HepG2 (cell line): ENCODE results near the gene GPX7. TPM values are rescaled to one million over a fixed set of nuclear protein-coding genes. Genes with fewer than 3 reads are reported as not detected.

Source experiments
- AHDC1 ChIP-seq: sonication (generic); formaldehyde crosslinking; IDR thresholded peaks from 2 replicates; pipeline ENCODE4 v1.5.1; 2020; ENCODE audit warnings: mild to moderate bottlenecking, missing genetic modification reagents, borderline replicate concordance
- BRCA1 ChIP-seq: sonication (generic); formaldehyde crosslinking; IDR thresholded peaks from 2 replicates; pipeline ENCODE4 v1.4.0; 2020; ENCODE audit warnings: missing genetic modification reagents
- CTCF ChIP-seq: sonication (generic); formaldehyde crosslinking; IDR thresholded peaks from 2 replicates; pipeline ENCODE4 v1.5.0; 2020; ENCODE audit warnings: mild to moderate bottlenecking, missing genetic modification reagents, moderate library complexity
- GPBP1L1 ChIP-seq: sonication (generic); formaldehyde crosslinking; IDR thresholded peaks from 2 replicates; pipeline ENCODE4 v1.5.0; 2020; ENCODE audit warnings: mild to moderate bottlenecking, missing genetic modification reagents
- HDAC1 ChIP-seq: sonication (generic); formaldehyde crosslinking; IDR thresholded peaks from 2 replicates; pipeline ENCODE4 v1.5.1; 2020; ENCODE audit warnings: mild to moderate bottlenecking, missing genetic modification reagents
- HMG20B ChIP-seq: conservative IDR thresholded peaks from 2 replicates; pipeline ENCODE4 v1.6.1; 2016; ENCODE audit warnings: missing genetic modification reagents, missing compliant biosample characterization
- KDM3A ChIP-seq: IDR thresholded peaks from 2 replicates; pipeline ENCODE4 v1.6.1; 2018; ENCODE audit warnings: low read depth, missing compliant biosample characterization
- MTERF4 ChIP-seq: sonication (generic); formaldehyde crosslinking; IDR thresholded peaks from 2 replicates; pipeline ENCODE4 v1.8.0; 2023; ENCODE audit warnings: mild to moderate bottlenecking, missing genetic modification reagents
- WIZ ChIP-seq: sonication (generic); formaldehyde crosslinking; IDR thresholded peaks from 2 replicates; pipeline ENCODE4 v1.5.1; 2020; ENCODE audit warnings: mild to moderate bottlenecking, missing genetic modification reagents
- ZFY ChIP-seq: sonication (generic); formaldehyde crosslinking; IDR thresholded peaks from 2 replicates; pipeline ENCODE4 v1.4.0; 2020; ENCODE audit warnings: missing genetic modification reagents
- ZNF234 ChIP-seq: sonication (generic); formaldehyde crosslinking; conservative IDR thresholded peaks from 2 replicates; pipeline ENCODE4 v1.5.1; 2020; ENCODE audit warnings: mild to moderate bottlenecking, missing genetic modification reagents
- ZNF556 ChIP-seq: sonication (generic); formaldehyde crosslinking; IDR thresholded peaks from 2 replicates; pipeline ENCODE4 v1.4.0; 2020; ENCODE audit warnings: mild to moderate bottlenecking, missing genetic modification reagents, borderline replicate concordance
- ZNF672 ChIP-seq: sonication (generic); formaldehyde crosslinking; IDR thresholded peaks from 2 replicates; pipeline ENCODE4 v1.8.1; 2022; ENCODE audit warnings: missing genetic modification reagents
- ZNF747 ChIP-seq: sonication (generic); formaldehyde crosslinking; IDR thresholded peaks from 2 replicates; pipeline ENCODE4 v1.8.1; 2023; ENCODE audit warnings: missing genetic modification reagents, mild to moderate bottlenecking, borderline replicate concordance
- ZNF788 ChIP-seq: sonication (generic); formaldehyde crosslinking; IDR thresholded peaks from 2 replicates; pipeline ENCODE4 v1.5.0; 2020; ENCODE audit warnings: mild to moderate bottlenecking, missing genetic modification reagents, borderline replicate concordance
- ZUFSP ChIP-seq: sonication (generic); formaldehyde crosslinking; IDR thresholded peaks from 2 replicates; pipeline ENCODE4 v1.9.0; 2021; ENCODE audit warnings: missing genetic modification reagents, mild to moderate bottlenecking, borderline replicate concordance
- polyA plus RNA-seq, 8 experiments: library from polyadenylated mRNA; depleted of rRNA in 3 of 8; stranded (reverse) in 7 of 8; unstranded in 1 of 8; fragments of >200 nt; fragmentation: Illumina TruSeq in 4 of 8; extraction: Trizol in 4 of 8; gene quantifications; 2 replicates each; pipeline versions ENCODE4 v1.2.1 to v1.2.3, GENCODE V29; 2011 to 2016; ENCODE audit warnings: low read depth in 4 of 8, missing spikeins in 1 of 8, mixed read lengths in 1 of 8; ENCODE audit not compliant: insufficient read depth in 1 of 8
- total RNA-seq, 5 experiments: library from RNA; depleted of rRNA; stranded (reverse); fragments of >200 nt; fragmentation: Illumina TruSeq; extraction: Trizol; gene quantifications; 2 replicates each; pipeline ENCODE4 v1.2.3, GENCODE V29; 2016; ENCODE audit warnings: low read depth in 1 of 5

Gene GPX7
- total and polyA plus RNA-seq, 2 of the 13 experiments (the other 11 are each of a cell fraction or from before 2014, with no cell fraction given), result 14.1 to 16.2 TPM

GRCh38 chr1:52552505-52553361 lies 49.4 kb upstream of the GPX7 start, which contains the start of gene TUT4 (continued):
- TF ChIP-seq AHDC1 (CRISPR knock-in tag), result peak; percentile 38; the same call in 1 of the 2 replicates
- TF ChIP-seq HMG20B (CRISPR knock-in tag), result no peak
- TF ChIP-seq WIZ, result peak; percentile 77; the same call in 1 of the 2 replicates
- TF ChIP-seq ZNF788 (CRISPR knock-in tag), result peak; percentile 52; the same call in 1 of the 2 replicates
- no peak for TF ChIP-seq BRCA1 (CRISPR knock-in tag)
- 0 out of 2 replicates have a peak, but pooled peaks have one; percentile 30 for TF ChIP-seq ZNF234
- no peak for TF ChIP-seq ZNF672 (CRISPR knock-in tag)
- TF ChIP-seq HDAC1 (CRISPR knock-in tag), result peak; percentile 76; the same call in 1 of the 2 replicates
- TF ChIP-seq KDM3A (CRISPR knock-in tag), result no peak
- TF ChIP-seq ZFY (CRISPR knock-in tag), result peak; percentile 81
- peak; percentile 35 for TF ChIP-seq CTCF
- no peak for TF ChIP-seq GPBP1L1 (CRISPR knock-in tag)
- 0 out of 2 replicates have a peak, but pooled peaks have one; percentile 21 for TF ChIP-seq ZNF556 (CRISPR knock-in tag)
- TF ChIP-seq MTERF4, result peak; percentile 84; the same call in 1 of the 2 replicates
- TF ChIP-seq ZUFSP (CRISPR knock-in tag), result no peak
- TF ChIP-seq ZNF747 (CRISPR knock-in tag), result no peak
